ENCODE results near the gene OSBPL5.

Gene OSBPL5

GRCh38 chr11:3198815-3199214, 33.7 kb upstream of the OSBPL5 start:
- DNase-seq (ENCODE audit: low read depth in 2 of 2): no peak

DNA sequence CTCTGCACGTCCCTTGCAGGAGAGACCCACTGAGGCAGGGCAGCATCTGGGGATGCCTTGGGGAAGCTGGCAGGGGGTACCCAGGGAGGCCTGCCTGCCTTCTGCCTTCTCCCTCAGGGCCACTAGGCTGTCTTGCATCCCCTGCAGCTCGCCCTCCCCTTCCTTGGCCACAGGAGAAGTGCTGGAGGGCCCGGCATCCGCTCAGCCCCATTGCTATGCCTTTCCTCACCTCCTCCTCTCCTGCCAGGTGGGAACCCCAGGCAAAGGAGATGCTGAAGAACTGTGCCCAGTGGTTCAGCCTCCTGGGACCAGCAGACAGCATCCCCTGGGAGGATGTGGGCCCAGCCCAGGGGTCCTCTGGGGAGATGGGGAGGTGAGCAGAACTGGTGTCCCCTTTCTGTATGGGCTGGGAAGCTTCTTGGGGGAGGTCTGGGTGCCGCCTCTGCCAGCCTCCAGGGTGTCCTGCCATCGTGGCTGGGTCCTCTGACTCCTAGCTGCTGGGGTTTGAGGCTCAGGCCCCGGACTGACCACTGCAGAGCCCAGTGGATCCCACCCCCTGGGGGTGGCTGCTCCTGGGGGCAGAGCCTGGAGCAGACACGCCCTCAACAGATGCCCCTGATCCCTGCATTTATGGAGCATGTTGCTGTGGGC, 32.9 kb upstream of the OSBPL5 start:
- DNase-seq (ENCODE audit: low read depth in 2 of 2): no peak

- no peak for DNase-seq (ENCODE audit: low read depth in 2 of 2)
Observed at GRCh38 chr11:3197044-3197695, 32.1 kb upstream of the OSBPL5 start.

DNA sequence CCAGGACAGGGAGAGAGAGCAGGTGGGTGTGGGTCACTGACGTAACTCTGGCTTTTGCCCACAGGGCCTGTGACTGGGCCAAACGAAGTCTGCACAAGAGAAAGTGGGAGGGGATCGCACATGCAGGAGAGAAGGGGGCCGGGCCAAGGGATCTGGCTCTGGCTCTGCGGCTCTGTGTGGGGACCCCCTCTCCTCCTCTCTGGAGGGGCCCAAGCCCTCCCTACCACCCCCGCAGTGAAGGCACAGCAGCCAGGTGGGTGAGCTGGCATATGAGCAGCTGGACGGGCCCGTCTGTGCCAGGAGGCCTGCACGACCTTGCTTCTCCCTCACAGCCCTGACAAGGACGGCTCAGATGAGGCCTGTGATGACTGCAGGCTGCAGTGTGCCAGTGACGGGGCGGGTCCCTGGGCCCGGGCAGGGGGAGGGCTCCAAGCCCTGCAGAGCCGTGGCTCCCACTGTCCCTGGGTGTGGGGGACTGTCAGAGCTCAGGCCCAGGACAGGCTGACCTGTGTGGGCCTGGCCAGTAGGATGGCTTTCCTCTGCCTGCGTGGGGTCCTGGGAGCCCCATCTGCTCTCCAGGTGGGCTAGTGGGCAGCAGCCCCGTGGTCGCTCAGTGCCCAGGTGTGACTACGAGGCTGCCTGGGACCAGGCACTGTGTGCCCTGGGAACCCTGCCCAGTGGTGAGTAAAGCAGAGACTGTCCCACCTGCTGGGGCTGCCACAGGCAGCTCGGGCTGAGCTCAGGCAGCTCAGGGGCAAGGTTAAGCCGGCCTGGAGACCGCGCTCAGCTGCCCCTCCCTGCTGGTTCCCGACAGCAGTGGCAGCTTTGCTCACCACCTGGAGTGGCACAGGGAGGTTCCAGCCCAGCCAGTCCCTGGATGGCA, 31.3 kb upstream of the OSBPL5 start:
- DNase-seq (ENCODE audit: low read depth in 2 of 2): no peak

GRCh38 chr11:3195251-3196160, 30.4 kb upstream of the OSBPL5 start:
- no peak for DNase-seq (ENCODE audit: low read depth in 2 of 2)

DNA sequence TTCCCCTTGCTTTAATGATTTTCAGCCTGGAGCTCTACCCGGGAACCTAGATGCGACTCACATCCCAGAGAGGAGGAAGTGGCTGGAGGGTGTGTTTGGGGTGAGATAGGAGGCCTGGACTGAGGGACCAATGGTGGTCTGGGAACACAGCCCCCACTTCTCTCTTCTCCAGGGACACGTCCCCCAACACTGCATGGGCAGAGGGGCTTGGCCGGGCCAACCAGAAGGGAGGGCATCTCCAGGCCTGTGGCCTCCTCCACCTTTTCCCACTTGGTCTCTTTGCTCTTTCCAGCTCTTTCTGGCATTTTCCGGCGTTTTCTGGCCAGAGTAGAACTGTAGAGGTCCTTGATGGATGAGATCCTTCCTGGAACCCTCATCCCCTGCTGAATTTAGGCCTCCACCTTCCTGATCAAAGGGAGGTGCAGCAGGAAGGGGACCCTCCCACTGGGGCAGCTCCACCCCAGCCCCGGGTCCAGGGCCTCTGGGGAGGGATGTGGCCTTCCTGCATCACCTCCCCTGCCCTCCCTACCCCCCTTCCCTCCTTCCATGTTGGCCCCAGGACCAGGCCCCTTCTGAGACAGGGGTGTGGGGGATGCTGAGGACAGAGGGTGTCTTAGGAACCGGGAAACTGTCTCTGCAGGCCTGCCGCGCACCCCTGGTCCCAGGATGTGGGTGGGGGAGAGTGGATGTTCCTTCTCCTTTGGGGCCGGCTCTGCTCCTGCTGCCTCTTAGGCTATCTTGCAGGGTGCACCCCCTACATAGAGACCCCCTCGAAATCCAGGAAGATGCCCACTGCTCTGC, 29.1 kb upstream of the OSBPL5 start:
- no peak for DNase-seq (ENCODE audit: low read depth in 2 of 2)

- DNase-seq (ENCODE audit: low read depth in 2 of 2): no peak
Observed at GRCh38 chr11:3193373-3194015, 28.4 kb upstream of the OSBPL5 start.

- DNase-seq (ENCODE audit: low read depth in 2 of 2): no peak
Observed at GRCh38 chr11:3192511-3193372, 27.6 kb upstream of the OSBPL5 start.

GRCh38 chr11:3191586-3192324, 26.6 kb upstream of the OSBPL5 start:
- no peak for DNase-seq (ENCODE audit: low read depth in 2 of 2)

- DNase-seq (ENCODE audit: low read depth in 2 of 2): no peak
Observed at GRCh38 chr11:3190600-3190999, 25.5 kb upstream of the OSBPL5 start.

DNA sequence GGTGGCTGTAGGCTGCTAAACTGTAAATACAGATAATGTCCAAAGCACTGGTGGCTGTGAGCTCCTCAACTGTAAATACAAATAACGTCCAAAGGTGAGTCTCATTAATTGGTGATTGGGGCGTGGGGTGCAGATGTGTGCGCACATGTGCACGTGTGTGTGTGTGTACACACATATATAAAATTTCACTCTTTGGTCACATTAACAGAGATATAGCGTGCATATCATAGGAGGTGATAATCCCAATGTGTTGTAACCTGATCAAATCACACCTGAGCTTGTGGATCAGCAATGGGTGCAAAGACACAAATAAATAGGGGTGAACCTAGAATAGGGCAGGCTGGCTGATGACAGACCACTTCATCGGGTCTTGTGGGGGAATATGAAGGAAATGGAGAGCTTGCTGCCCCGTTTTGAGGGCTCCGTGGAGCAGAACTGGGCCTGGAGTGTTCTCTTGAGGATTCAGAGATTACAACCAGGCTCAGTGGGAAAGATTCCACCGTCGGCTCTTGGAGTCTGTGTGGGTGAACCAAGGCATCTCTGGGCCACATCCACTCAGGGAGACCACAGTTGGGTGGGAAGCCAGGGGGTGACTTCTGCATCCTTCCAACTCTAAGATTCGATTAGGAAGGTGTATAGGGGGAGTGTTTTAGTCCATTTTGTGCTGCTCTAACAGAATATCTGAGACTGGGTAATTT, 24.9 kb upstream of the OSBPL5 start:
- DNase-seq (ENCODE audit: low read depth in 2 of 2): no peak

- DNase-seq (ENCODE audit: low read depth in 2 of 2): no peak
Observed at GRCh38 chr11:3189196-3189843, 24.2 kb upstream of the OSBPL5 start.

- DNase-seq (ENCODE audit: low read depth in 2 of 2): no peak
Observed at GRCh38 chr11:3188496-3189195, 23.5 kb upstream of the OSBPL5 start.

DNA sequence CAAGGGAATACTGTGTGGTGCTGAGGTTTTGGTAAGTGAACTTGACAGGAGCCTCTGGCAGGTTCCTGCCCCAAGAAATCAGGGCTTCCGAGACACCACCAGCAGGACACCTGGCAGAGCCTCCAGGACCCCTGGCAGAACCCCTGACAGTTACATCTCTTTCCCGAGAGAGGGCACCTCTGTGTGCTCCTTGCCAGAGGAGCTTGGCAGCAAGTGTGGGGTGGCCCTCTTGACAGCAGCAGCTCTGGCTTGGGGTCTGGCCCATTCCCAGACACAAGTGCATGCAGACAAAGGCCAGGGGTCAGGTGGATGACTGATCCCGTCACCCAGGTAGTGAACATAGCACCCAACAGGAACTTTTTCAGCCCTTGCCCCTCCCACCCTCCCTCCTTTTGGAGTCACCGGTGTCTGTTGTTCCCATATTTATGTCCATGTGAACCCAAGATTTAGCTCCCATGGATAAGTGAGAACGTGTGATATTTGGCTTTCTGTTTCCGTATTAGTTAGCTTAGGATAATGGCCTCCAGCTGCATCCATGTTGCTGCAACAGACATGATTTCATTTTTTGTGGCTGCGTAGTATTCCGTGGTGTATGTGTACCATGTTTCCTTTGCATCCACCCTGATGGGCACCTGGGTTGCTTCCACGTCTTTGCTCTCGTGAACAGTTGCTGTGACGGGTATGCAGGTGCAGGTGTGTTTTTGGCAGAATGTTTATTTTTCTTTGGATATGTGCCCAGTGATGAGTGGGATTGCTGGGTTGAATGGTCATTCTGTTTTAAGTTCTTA, 21.2 kb upstream of the OSBPL5 start:
- no peak for DNase-seq (ENCODE audit: low read depth in 2 of 2)

DNA sequence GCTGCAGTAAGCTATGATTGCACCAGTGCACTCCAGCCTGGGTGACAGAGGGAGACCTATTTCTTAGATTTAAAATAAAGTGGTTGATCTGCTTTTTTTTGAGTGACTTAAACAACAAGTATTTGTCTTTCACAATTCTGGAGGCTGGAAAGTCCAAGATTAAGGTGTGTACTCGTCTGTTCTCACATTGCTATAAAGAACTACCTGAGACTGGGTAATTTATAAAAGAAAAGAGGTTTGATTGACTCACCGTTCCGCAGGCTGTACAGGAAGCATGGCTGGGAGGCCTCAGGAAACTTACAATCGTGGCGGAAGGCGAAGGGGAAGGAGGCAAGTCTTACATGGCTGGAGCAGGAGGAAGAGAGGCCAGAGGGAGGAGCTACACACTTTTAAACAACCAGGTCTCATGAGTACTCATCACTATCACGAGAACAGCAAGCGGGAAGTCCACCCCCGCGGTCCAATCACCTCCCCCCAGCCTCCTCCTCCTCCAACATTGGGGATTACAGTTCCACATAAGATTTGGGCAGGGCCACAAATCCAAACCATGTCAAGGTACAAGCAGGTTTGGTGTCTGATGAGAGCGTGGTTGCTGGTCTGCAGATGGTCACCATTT, 19.7 kb upstream of the OSBPL5 start:
- no peak for DNase-seq (ENCODE audit: low read depth in 2 of 2)

- no peak for DNase-seq (ENCODE audit: low read depth in 2 of 2)
Observed at GRCh38 chr11:3183523-3183922, 18.4 kb upstream of the OSBPL5 start.

Data from stimulated activated CD8-positive, alpha-beta memory T cell treated with anti-CD3 and anti-CD28 coated beads, Interleukin-7, amount 100 ng/mL, for 1 hour (primary cell).